HG02840 (cell line): ENCODE data around the gene CCDC83.

Source experiments
- ATAC-seq: cut with Tn5 transposase; IDR thresholded peaks from one replicate; pipeline ENCODE4 v1.9.1; 2021; ENCODE audit warnings: mild to moderate bottlenecking, moderate library complexity, moderate number of reproducible peaks; ENCODE audit not compliant: unreplicated experiment, low FRiP score

The CCDC83 gene

GRCh38 chr11:85855341-85855656 is at the start of gene CCDC83:
Gene CCDC83, plus strand, starts transcription at chr11:85855383. Its CDS starts 9,741 bp downstream, at chr11:85865124.
- ATAC-seq: no peak

- no peak for ATAC-seq
Observed at GRCh38 chr11:85805387-85805786, 49.8 kb upstream of the CCDC83 start.

- ATAC-seq: no peak
Observed at GRCh38 chr11:85806016-85806415, 49.2 kb upstream of the CCDC83 start.

GRCh38 chr11:85806876-85807275 is 48.3 kb upstream of the CCDC83 start:
- ATAC-seq: no peak

DNA sequence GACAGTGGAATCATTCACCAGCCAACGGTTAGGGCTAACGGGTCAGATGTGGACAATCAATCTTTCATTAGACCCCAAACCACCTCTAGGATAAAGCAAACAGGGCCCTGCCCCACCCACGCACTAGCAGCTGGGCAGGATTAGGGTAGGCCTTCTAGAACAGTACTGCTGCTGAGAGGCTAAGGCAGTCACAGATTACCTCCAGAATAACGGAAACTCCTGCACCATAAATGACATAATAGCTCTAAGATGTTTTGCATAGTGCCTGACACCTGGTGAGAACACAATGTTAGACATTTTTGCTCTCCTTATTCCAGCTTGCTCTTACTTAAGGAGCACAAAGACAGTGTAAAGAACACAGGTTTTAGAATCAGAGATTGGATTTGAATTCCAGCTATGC is 46.0 kb upstream of the CCDC83 start:
- ATAC-seq: peak; percentile 64

DNA sequence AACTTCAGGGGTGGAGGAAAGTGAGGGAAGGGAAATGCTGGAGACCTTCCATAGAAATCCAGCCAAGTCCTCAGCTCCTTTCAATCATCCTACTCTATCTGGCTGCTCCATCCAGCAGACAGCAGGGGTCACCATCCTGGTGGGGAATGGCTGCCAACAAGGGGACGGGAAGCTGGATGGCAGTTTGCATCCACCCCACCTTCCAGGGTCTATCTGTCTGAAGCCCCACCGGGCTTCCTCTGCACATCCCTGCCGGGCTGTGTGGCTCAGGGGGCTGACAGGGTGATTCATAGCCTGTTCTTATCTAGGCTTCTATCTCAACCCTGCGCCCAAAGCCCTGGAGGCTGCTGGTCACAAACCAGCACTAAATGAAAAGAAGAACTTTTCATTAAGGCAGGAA is 45.3 kb upstream of the CCDC83 start:
- no peak for ATAC-seq

- ATAC-seq: peak; percentile 4
Observed at GRCh38 chr11:85810521-85810870, 44.7 kb upstream of the CCDC83 start.

DNA sequence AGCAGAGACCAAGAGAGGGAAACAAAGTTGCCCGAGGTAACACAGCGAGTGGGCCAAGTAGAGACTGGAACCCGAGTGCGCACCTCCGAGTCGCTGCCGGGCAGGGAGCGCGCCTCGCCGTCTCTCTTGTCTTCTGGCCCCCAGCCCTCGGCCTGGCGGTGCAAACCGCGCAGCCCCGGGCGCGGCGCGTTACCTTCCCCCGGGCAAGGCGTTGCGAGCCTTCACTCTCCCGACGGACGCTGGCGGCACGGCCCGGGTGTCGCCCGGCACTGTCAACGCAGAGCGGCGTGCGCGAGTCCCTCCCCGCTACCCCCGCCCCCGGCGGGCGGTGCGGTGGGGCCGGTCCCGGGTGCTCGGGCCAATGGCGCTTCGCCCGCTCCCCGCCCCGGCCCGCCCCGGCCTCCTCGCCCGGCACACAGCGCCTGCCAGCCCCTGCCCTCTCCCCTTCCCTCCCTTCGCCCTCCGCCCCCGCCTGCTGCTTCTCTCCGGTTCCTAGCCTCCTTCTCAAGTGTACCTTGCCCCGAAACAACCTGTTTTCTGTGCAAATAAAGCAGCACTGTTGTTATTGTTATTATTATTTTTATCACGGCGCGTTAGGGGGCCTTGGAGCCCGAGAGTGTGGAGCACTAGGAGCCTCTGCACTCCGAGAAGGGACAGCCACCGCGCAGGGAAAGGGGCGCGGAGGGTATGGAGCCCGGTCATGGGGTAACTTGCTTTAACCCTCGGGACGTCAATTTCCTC is 44.1 kb upstream of the CCDC83 start, which contains the start of gene SYTL2:
Gene SYTL2 (minus strand): TSS at position 271 of the 741 bp plus-strand sequence. CDS start 53,416 bp downstream, outside the sequence.
- peak; percentile 75 for ATAC-seq

DNA sequence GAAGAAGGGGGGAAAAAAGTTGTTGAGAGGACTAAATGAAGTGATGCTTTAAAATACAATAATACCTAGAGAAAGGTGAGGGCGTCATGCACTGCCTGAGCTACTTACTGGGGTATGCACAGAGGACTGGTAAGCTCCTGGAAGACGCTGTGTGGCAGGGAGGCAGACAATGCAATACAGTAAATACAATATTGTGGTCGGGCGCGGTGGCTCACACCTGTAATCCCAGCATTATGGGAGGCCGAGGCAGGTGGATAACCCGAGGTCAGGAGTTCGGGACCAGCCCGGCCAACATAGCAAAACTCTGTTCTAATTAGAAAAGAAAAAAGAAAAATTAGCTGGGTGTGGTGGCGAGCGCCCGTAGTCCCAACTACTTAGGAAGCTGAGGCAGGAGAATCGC is 43.6 kb upstream of the CCDC83 start:
- no peak for ATAC-seq

DNA sequence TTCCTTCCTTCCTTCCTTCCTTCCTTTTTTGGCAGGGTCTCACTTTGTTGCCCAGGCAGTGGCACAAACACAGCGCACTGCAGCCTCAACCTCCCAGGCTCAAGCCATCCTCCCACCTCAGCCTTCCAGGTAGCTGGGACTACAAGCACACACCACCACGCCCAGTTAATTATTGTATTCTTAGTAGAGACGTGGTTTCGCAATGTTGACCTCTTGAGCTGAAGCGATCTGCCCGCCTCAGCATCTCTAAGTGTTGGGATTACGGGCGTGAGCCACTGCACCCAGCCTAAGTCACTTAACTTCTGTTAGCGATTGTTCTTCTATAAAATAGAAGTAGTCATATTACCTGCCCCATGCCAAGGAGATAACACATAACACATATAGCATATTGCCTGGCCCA is 41.5 kb upstream of the CCDC83 start:
- no peak for ATAC-seq

DNA sequence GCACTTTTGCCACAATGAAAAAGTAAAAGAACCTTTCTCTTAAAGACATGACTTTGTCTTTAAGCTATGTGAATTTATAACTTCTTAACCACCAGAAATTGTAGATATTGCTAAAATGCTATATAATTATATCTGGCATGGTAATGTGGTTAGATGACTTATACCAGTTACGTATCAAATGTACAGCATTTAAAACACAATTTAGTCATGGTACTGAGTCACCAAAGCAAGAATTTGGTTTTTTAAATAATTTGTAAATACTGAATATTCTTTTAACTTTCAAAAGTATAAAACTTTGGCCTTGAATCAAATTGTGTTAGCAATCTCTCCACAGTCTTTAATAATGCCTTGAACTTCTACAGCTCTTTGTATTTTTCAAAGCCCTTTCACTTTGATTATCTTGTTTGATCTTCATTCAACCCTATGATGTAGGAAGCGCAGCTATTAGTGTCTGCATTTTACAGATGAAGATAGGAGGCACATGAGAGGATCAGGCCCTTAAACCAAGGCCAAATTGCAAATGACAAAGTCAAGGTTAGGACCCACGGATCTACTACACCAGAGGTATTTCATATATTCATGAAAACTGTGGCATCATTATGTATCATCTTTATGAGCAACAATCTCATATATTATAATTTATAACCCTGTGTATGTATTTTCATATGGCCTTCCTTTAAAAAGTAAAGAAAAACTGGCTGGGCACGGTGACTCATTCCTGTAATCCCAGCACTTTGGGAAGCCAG is 39.8 kb upstream of the CCDC83 start:
- no peak for ATAC-seq

DNA sequence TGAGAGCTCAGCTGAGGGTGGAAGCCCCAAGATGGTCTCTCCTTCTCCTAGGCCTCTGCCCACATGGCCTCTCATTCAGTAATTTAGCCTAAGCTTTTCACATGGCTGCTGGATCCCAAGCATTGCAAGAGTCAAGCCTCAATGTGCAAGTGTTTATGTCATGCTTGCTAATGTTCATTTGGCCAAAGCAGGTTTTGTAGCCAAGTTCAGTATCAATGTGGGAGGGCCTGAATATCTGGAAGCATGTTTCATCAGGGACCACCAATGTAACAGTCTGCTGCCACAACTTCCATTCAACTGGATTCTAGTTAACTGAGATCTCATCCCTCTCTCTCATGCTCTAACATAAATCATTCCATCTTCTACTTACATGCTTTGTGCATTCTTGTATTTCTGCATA is 35.7 kb upstream of the CCDC83 start:
- ATAC-seq: no peak

- ATAC-seq: no peak
Observed at GRCh38 chr11:85821636-85822035, 33.5 kb upstream of the CCDC83 start.

DNA sequence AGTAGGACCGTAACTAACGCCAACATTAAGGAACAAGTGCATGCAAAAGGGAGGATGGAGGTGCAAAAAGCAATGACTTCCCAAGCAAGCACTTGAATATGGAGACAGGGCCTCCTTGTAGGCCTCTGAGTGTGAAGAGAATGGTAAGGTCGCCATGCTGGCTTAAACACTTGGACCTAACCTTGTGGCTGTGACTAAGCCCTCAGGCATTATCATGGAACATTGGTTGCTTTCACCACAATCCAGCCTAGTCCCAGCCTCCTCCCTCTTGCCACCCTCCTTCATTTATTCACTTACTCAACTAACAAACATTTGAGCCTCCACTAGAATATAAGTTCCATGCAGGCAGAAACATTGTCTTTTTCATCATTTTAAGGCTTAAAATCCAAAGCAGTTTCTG is 32.4 kb upstream of the CCDC83 start:
- no peak for ATAC-seq

- no peak for ATAC-seq
Observed at GRCh38 chr11:85823816-85824215, 31.4 kb upstream of the CCDC83 start.

DNA sequence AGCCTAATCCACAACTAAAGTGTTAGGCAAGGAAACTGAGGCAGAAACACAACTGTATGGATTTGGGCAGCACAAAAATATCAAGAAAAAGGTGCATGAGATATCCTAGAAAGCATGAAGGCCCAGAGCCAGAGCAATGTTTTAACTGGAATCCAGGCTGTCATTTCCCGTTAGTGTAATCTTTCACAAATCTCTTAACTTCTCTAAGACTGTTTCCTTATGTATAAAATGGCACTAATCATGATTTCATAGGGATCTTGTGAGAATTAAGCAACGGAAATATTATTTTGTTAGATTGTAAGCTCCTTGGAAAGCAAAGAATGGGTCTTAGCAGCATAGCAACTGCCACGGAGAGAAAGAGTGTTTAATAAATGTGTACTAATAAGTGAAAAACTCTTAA is 29.6 kb upstream of the CCDC83 start:
- no peak for ATAC-seq

DNA sequence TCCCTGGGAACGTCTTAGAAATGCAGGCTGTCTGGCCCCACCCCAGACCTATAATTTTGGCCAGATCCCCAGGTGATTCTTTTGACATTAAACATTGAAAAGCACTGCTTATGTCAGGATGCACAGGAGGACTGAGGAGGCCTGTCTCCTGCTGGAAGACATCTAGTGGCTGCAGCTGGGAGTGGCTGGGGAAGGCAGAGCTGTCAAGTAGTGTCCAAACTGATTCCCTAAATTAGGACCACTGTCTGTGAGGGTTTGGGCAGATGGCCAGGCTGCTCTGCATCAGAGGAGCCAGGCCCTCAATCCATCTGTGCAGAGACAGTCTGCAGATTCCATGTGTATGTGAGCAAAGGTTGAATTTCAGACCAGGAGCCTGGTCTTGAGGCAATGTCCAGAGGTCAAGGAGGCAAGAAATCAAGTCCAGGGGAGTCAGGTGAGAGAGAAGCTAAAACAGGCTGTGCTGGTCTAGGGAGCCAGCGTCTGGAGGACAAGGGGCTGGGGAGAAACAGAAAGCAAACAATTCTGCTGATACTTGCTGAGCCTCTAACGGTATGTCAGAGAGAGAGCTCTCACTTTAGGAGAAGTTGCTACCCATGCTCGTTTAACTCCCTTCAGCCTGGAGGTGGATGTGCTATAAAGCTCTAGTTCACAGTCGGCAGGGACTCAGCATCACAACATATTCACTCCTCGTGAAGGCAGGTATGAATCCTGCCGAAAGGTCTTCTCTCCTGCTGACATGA is 28.9 kb upstream of the CCDC83 start:
- no peak for ATAC-seq

DNA sequence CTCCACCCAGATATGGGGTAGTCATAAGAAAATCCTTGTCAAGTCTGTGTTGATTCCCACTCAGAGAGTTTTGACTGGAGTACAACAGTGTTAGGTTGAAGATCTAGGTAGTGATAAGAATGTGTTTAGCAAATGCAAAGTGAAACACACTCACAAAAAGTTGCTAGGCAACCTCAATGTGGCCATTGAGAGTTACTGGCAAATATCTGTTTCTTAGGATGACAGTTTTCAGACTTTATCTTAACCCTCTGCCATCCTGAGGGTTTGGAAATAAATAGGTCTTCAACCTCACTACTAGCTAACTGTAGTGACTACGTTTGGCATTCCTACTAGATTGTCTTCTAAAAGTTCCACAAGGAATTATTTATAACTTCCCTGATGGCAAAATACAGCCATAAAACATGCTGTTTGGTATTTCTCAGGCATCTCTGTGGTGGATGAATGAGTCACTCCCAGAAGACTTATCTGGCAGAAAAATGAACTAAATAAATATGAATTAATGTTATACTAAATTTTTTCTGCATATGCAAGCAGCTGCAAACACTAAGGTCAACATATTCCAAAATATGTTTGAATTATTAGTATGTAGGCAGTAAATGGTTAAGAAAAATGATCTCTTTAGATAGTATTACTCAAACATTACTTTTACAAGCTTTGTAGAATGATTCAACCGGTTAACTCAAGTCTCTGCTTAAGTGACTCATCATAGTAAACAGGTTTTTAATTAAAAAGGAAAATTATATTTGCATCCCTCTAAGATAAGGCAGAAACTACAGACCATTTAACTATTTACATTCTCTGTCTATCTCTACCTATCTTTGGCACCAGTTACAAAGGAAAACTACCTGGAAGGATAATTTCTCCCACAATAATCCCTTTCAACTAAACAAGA is 27.2 kb upstream of the CCDC83 start:
- no peak for ATAC-seq

- no peak for ATAC-seq
Observed at GRCh38 chr11:85828640-85828978, 26.6 kb upstream of the CCDC83 start.

DNA sequence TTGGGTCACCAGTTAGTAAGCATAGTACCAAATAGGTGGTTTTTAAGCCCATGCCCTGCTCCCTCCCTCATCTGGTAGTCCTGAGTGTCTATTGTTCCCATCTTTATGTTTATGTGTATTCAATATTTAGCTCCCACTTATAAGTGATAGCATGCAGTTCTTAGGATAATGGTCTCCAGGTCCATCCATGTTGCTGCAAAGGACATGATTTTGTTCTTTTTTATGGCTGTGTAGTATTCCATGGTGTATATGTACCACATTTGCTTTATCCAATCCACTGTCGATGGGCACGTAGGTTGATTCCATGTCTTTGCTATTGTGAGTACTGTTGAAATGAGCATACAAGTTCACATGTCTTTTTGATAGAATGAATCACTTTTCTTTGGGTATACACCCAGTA is 26.0 kb upstream of the CCDC83 start:
- ATAC-seq: no peak

- ATAC-seq: no peak
Observed at GRCh38 chr11:85831050-85831449, 24.1 kb upstream of the CCDC83 start.
